ENCODE measurements around the gene CROCC2.

- TF ChIP-seq MZF1 (CRISPR knock-in tag; IDR thresholded peaks at IDR 0.05; ENCODE audit: borderline replicate concordance) (no peak), TCF7L2 (IDR thresholded peaks at IDR 0.05; ENCODE audit: low read depth, low read length) (no peak), MATR3 (CRISPR knock-in tag; IDR thresholded peaks at IDR 0.05) (no peak), POLR2A (IDR thresholded peaks at IDR 0.05; ENCODE audit: insufficient read depth in 1 of 2, low read depth in 2 of 2, low read length in 2 of 2) (no peak), IRF2 (CRISPR knock-in tag; IDR thresholded peaks at IDR 0.05) (no peak)
Observed at GRCh38 chr2:240925568-240926515, 19.7 kb downstream of the CROCC2 start.

All from HepG2 (cell line).